Prostate gland (tissue), 2 donors: ENCODE data around the gene PSG2. TPM values are rescaled to one million over a fixed set of nuclear protein-coding genes. Genes with fewer than 3 reads are reported as not detected.
"Not testable (repeated sequence)": the region's sequence is repeated elsewhere in the genome, so short reads cannot be mapped to it uniquely, and the experiment has no call there.

Experiments
- DNase-seq: peaks from one replicate; pipeline ENCODE4 v3.0.0-alpha.2; 2019; ENCODE audit warnings: low spot score
- H3K27ac ChIP-seq, 2 donors: fragments of 200-600 bp; sonication (generic); 2 replicates each; pipeline ENCODE4 v1.5.1; 2017 to 2019
- H3K27me3 ChIP-seq: fragments of 200-600 bp; sonication (generic); replicated peaks from 2 replicates; pipeline ENCODE4 v1.5.1; 2019; ENCODE audit not compliant: insufficient read depth
- H3K36me3 ChIP-seq, 2 donors: fragments of 200-600 bp; sonication (generic); 1 replicate in 1 of 2; 2 replicates in 1 of 2; pipeline versions ENCODE4 v1.5.1 to v1.8.1; 2017 to 2019
- H3K4me1 ChIP-seq: fragments of 200-600 bp; sonication (generic); replicated peaks from 2 replicates; pipeline ENCODE4 v1.5.1; 2019
- H3K4me3 ChIP-seq, 2 donors: fragments of 200-600 bp; sonication (generic); 2 replicates each; pipeline ENCODE4 v1.5.1; 2017 to 2019
- H3K9me3 ChIP-seq: fragments of 200-600 bp; sonication (generic); 2 replicates; pipeline ENCODE4 v1.5.1; 2017
- POLR2A ChIP-seq: fragments of 450-650 bp; IDR thresholded peaks from one replicate; pipeline ENCODE4 v1.6.1; 2016; ENCODE audit warnings: antibody characterized with exemption, mild to moderate bottlenecking
- POLR2AphosphoS5 ChIP-seq: sonication (generic); formaldehyde crosslinking; IDR thresholded peaks from one replicate; pipeline ENCODE4 v1.6.1; 2017; ENCODE audit warnings: antibody characterized with exemption
- WGBS: methylation state at CpG from one replicate; pipeline ENCODE4 v1.1.5; 2018; 5-methylcytosine and 5-hydroxymethylcytosine counted together
- intact Hi-C: fragments of 100-400 bp; cut with DNase I; formaldehyde crosslinking; loops from one replicate; pipeline ENCODE4 v1.14.2; 2022
- total RNA-seq, 2 donors: library from RNA; depleted of rRNA; stranded (reverse); fragments of >200 nt; gene quantifications; one replicate each; pipeline ENCODE4 v1.1.0, GENCODE V29; 2016
- TF ChIP-seq, protein P1 (sequence below), 4 experiments: fragments of 200-600 bp in 2 of 4; fragments of 450-650 bp in 2 of 4; sonication (generic) in 2 of 4; IDR thresholded peaks; 1 replicate in 3 of 4; 2 replicates in 1 of 4; pipeline ENCODE4 v1.5.1; 2016 to 2019; ENCODE audit warnings: antibody characterized with exemption in 4 of 4, mild to moderate bottlenecking in 2 of 4, moderate library complexity in 2 of 4

Gene PSG2
- total RNA-seq = not detected

GRCh38 chr19:43082601-43083000, at the start of gene PSG2:
Gene PSG2 (minus strand): TSS chr19:43082701. CDS start chr19:43082569, 132 bp downstream.
- intact Hi-C loops = not testable (repeated sequence)

GRCh38 chr19:43131281-43131842, 48.9 kb upstream of the PSG2 start:
- H3K36me3 ChIP-seq, H3K4me1 ChIP-seq, H3K4me3 ChIP-seq, H3K27ac ChIP-seq, intact Hi-C loops, H3K27me3 ChIP-seq, H3K9me3 ChIP-seq: not testable (repeated sequence)
- peak; percentile 60 for DNase-seq
- 36% methylated on average over 8 of the region's 8 CpGs for whole genome bisulfite sequencing
- TF ChIP-seq POLR2AphosphoS5 = peak; percentile 15

More at GRCh38 chr19:43082601-43083000, at the start of gene PSG2:
- H3K36me3 ChIP-seq, H3K4me3 ChIP-seq, H3K27me3 ChIP-seq, DNase-seq, H3K9me3 ChIP-seq, H3K4me1 ChIP-seq, H3K27ac ChIP-seq: not testable (repeated sequence)
- WGBS = 69% methylated on average over 2 of the region's 2 CpGs

GRCh38 chr19:43129197-43129596, 46.7 kb upstream of the PSG2 start:
- intact Hi-C loops, H3K9me3 ChIP-seq, H3K27me3 ChIP-seq, H3K4me1 ChIP-seq, H3K4me3 ChIP-seq, H3K27ac ChIP-seq, H3K36me3 ChIP-seq: not testable (repeated sequence)
- TF ChIP-seq POLR2AphosphoS5 = peak; percentile 13
- TF ChIP-seq, protein P1, sequence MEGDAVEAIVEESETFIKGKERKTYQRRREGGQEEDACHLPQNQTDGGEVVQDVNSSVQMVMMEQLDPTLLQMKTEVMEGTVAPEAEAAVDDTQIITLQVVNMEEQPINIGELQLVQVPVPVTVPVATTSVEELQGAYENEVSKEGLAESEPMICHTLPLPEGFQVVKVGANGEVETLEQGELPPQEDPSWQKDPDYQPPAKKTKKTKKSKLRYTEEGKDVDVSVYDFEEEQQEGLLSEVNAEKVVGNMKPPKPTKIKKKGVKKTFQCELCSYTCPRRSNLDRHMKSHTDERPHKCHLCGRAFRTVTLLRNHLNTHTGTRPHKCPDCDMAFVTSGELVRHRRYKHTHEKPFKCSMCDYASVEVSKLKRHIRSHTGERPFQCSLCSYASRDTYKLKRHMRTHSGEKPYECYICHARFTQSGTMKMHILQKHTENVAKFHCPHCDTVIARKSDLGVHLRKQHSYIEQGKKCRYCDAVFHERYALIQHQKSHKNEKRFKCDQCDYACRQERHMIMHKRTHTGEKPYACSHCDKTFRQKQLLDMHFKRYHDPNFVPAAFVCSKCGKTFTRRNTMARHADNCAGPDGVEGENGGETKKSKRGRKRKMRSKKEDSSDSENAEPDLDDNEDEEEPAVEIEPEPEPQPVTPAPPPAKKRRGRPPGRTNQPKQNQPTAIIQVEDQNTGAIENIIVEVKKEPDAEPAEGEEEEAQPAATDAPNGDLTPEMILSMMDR (IDR thresholded peaks at IDR 0.05) = peak in 1 of 4 experiments; percentile 25
- peak; percentile 10 for DNase-seq
- WGBS = 55% methylated on average over 7 of the region's 7 CpGs

DNA sequence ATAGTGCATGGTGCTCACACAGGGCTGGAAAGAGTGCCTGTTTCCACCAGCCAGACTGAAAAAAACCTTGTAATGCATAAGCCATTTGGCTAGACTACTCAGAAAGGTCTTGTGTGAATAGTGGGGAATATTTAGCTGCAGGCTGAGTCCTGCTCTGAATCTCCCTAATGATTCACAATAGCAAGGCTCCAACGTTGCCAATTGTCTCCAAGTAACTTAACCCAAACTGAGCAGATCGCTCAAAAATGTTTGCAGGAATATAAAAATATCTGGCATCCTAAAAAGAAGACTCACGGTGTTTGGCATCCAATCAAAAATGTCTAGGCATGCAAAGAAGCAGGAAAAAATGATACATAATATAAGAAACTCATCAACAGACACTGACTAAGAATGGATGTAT, 44.8 kb upstream of the PSG2 start:
- H3K27me3 ChIP-seq, H3K27ac ChIP-seq, intact Hi-C loops, DNase-seq, H3K4me1 ChIP-seq, H3K36me3 ChIP-seq, H3K9me3 ChIP-seq, H3K4me3 ChIP-seq: not testable (repeated sequence)
- 32% methylated on average over 3 of the region's 3 CpGs for WGBS

DNA sequence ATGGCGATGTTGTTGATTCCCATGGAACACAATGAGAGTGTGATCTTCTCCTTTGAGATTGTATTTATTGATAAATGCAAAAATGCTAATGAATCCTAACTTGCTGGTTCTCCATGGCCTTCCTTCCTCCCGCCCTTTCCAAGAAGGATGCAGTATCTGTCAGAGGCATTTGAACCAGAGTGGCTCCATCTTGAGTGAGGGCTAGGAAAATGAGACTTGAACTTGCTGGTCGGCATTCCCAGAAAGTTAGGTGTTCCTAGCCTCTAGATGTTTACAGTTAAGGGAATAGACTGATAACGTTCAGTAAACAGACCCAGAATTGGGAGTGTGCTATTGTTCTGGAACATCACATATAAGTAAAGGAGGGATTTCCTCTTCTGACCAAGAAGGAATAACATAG, 44.2 kb upstream of the PSG2 start:
- TF ChIP-seq POLR2AphosphoS5 (no peak), POLR2A (no peak)
- TF ChIP-seq, protein P1 (IDR thresholded peaks at IDR 0.05) = no peak
- H3K9me3 ChIP-seq = no peaks in the 10 kb centered on the region
- no peak overlapping the region for H3K27ac ChIP-seq
- WGBS = 76% methylated on average over 4 of the region's 4 CpGs
- intact Hi-C loops = no loop called here
- DNase-seq = no peak
- no peak overlapping the region for H3K4me3 ChIP-seq
- no peaks in the 10 kb centered on the region for H3K36me3 ChIP-seq
- H3K4me1 ChIP-seq = no peaks in the 10 kb centered on the region
- H3K27me3 ChIP-seq = no peaks in the 10 kb centered on the region

GRCh38 chr19:43124360-43124759, 41.9 kb upstream of the PSG2 start:
- Histone ChIP-seq H3K9me3 (no peaks in the 10 kb centered on the region), H3K27me3 (no peaks in the 10 kb centered on the region), H3K4me1 (no peaks in the 10 kb centered on the region), H3K4me3 (no peak overlapping the region), H3K27ac (no peak overlapping the region), H3K36me3 (no peaks in the 10 kb centered on the region)
- 89% methylated on average over 2 of the region's 2 CpGs for WGBS
- intact Hi-C loops = no loop called here
- TF ChIP-seq, protein P1 (IDR thresholded peaks at IDR 0.05) = no peak
- TF ChIP-seq POLR2AphosphoS5 (no peak), POLR2A (no peak)
- DNase-seq = no peak

GRCh38 chr19:43120433-43121026, 38.0 kb upstream of the PSG2 start:
- 40% methylated on average over 11 of the region's 11 CpGs for WGBS
- H3K27ac ChIP-seq, DNase-seq, H3K9me3 ChIP-seq, H3K27me3 ChIP-seq, intact Hi-C loops, H3K4me3 ChIP-seq, H3K36me3 ChIP-seq, H3K4me1 ChIP-seq: not testable (repeated sequence)

DNA sequence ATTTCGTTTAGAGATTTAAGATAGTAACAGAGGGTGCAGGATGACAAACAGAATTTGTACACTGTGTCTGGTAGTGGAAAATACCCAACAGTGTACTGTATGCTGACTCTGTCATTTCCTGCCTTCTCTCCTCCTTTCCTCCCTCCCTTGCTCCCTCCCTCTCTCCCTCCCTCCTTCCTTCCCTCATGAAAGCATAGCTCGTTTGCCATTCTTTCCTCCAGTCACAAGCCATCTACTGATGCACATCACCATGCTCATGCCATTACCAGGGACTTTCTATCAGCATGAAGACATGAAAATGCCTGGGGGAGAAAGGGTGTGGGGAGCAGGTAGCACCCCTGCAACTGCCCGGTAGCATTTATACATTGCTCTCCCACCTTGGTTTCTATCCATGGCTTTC, 37.0 kb upstream of the PSG2 start:
- intact Hi-C loops, H3K27ac ChIP-seq, DNase-seq, H3K27me3 ChIP-seq, H3K36me3 ChIP-seq, H3K4me1 ChIP-seq, H3K4me3 ChIP-seq, H3K9me3 ChIP-seq: not testable (repeated sequence)
- WGBS = 58% methylated on average over 3 of the region's 3 CpGs

GRCh38 chr19:43116421-43116820, 33.9 kb upstream of the PSG2 start:
- H3K9me3 ChIP-seq, DNase-seq, H3K4me1 ChIP-seq, H3K27ac ChIP-seq, H3K27me3 ChIP-seq, H3K4me3 ChIP-seq, H3K36me3 ChIP-seq, intact Hi-C loops: not testable (repeated sequence)
- 75% methylated on average over 3 of the region's 3 CpGs for WGBS
